ENCODE data around the gene ZNF93.

GRCh38 chr19:19937403-19937802 is 36.7 kb downstream of the ZNF93 start:
- TF ChIP-seq CTCF (IDR thresholded peaks at IDR 0.05) (no peak), POLR2AphosphoS5 (IDR thresholded peaks at IDR 0.05) (no peak)

All from prostate gland (tissue), 2 donors.